Endothelial cell of umbilical vein (primary cell): ENCODE results near the gene TEF. TPM values are rescaled to one million over a fixed set of nuclear protein-coding genes. Genes with fewer than 3 reads are reported as not detected.

Experiments
- BruUV-seq: library from RNA; stranded (reverse); fragments of 400-500 nt; replicated peaks from 2 replicates; lab custom pipeline; 2021; lab: Mats Ljungman, UMichigan
- CTCF ChIA-PET: fragments of 300-600, 350-600 bp; sonication (Branson Sonifier 250); formaldehyde crosslinking; loops from one replicate; lab custom pipeline; 2021; ENCODE audit warnings: antibody characterized with exemption, inconsistent platforms; lab: Charles Lee
- POLR2A ChIA-PET: fragments of 300-600, 350-600 bp; sonication (Branson Sonifier 250); formaldehyde crosslinking; loops from one replicate; lab custom pipeline; 2021; ENCODE audit warnings: antibody characterized with exemption, inconsistent platforms; lab: Charles Lee
- DNase-seq: peaks from one replicate; pipeline ENCODE4 v3.0.0-alpha.2; 2011; ENCODE audit warnings: low read depth, low spot score
- FAIRE-seq: peaks from 2 replicates; lab custom pipeline; 2011; peaks lifted over from hg19 to GRCh38; lab: Jason Lieb, UNC
- H2AFZ ChIP-seq: 2 replicates; pipeline ENCODE4 v1.6.0; 2012; ENCODE audit warnings: low read depth, low read length, control low read depth, inconsistent platforms
- H3K27ac ChIP-seq: 2 replicates; pipeline ENCODE4 v1.5.1; 2011; ENCODE audit warnings: low read depth, mild to moderate bottlenecking, control low read depth, low read length, moderate library complexity; ENCODE audit not compliant: insufficient read depth
- H3K27me3 ChIP-seq, 2 experiments: 2 replicates each; pipeline versions ENCODE4 v1.6.0 to v1.6.1; 2011; ENCODE audit warnings: low read length in 2 of 2, mixed read lengths in 1 of 2; ENCODE audit not compliant: control insufficient read depth in 2 of 2, insufficient read depth in 2 of 2
- H3K36me3 ChIP-seq, 2 experiments: 2 replicates in 1 of 2; 3 replicates in 1 of 2; pipeline ENCODE4 v1.5.1; 2011; ENCODE audit warnings: low read length in 2 of 2, mild to moderate bottlenecking in 1 of 2, moderate library complexity in 1 of 2; ENCODE audit not compliant: control insufficient read depth in 2 of 2, insufficient read depth in 2 of 2; ENCODE audit errors: extremely low read depth in 1 of 2
- H3K4me1 ChIP-seq: 3 replicates; pipeline ENCODE4 v1.5.1; 2011; ENCODE audit warnings: mild to moderate bottlenecking, low read length; ENCODE audit not compliant: control insufficient read depth, insufficient read depth; ENCODE audit errors: extremely low read depth
- H3K4me2 ChIP-seq: 2 replicates; pipeline ENCODE4 v1.6.1; 2011; ENCODE audit warnings: low read length, control low read depth, mixed read lengths; ENCODE audit not compliant: insufficient read depth
- H3K4me3 ChIP-seq, 3 experiments: fragments of 200-600 bp in 1 of 3; sonication (generic), shearing (Covaris generic) in 1 of 3; replicated peaks in 1 of 3; 2 replicates each; pipeline ENCODE4 v1.5.1; 2011 to 2016; ENCODE audit warnings: control low read depth in 3 of 3, low read length in 3 of 3, mild to moderate bottlenecking in 2 of 3, inconsistent platforms in 1 of 3, low read depth in 1 of 3, moderate library complexity in 1 of 3; ENCODE audit not compliant: insufficient read depth in 1 of 3
- H3K79me2 ChIP-seq: 2 replicates; pipeline ENCODE4 v1.6.0; 2012; ENCODE audit warnings: low read length, inconsistent platforms; ENCODE audit not compliant: control insufficient read depth, insufficient read depth
- H3K9ac ChIP-seq: replicated peaks from 2 replicates; pipeline ENCODE3; 2011; ENCODE audit warnings: low read length, control low read depth; ENCODE audit not compliant: insufficient read depth; ENCODE audit errors: extremely low read depth
- H3K9me1 ChIP-seq: replicated peaks from 3 replicates; pipeline ENCODE4 v1.6.0; 2011; ENCODE audit warnings: mild to moderate bottlenecking, low read length; ENCODE audit not compliant: control insufficient read depth, insufficient read depth; ENCODE audit errors: extremely low read depth
- H3K9me3 ChIP-seq: replicated peaks from 2 replicates; pipeline ENCODE4 v1.5.1; 2012; ENCODE audit warnings: low read length, inconsistent platforms; ENCODE audit not compliant: control insufficient read depth, insufficient read depth
- H4K20me1 ChIP-seq: replicated peaks from 2 replicates; pipeline ENCODE3; 2011; ENCODE audit warnings: mild to moderate bottlenecking, low read length; ENCODE audit not compliant: control insufficient read depth, insufficient read depth; ENCODE audit errors: extremely low read depth
- CTCF ChIP-seq, 2 donors: IDR thresholded peaks; 1 replicate in 1 of 2; 2 replicates in 1 of 2; pipeline ENCODE4 v1.5.1; 2011; ENCODE audit warnings: low read length in 2 of 2, mild to moderate bottlenecking in 2 of 2, moderate library complexity in 2 of 2, control low read depth in 1 of 2, inconsistent platforms in 1 of 2, low read depth in 1 of 2; ENCODE audit not compliant: insufficient read depth in 1 of 2; ENCODE audit errors: extremely low read depth in 1 of 2
- EZH2 ChIP-seq: IDR thresholded peaks from 2 replicates; pipeline ENCODE4 v1.6.1; 2012; ENCODE audit warnings: borderline replicate concordance, low read depth, mild to moderate bottlenecking, moderate library complexity, low read length, inconsistent platforms; ENCODE audit not compliant: severe bottlenecking
- FOS ChIP-seq: IDR thresholded peaks from 2 replicates; pipeline ENCODE4 v1.6.1; 2011; ENCODE audit warnings: mild to moderate bottlenecking, low read length, moderate library complexity, borderline replicate concordance; ENCODE audit not compliant: insufficient read depth
- GATA2 ChIP-seq: IDR thresholded peaks from 2 replicates; pipeline ENCODE4 v1.7.0; 2011; ENCODE audit warnings: low read depth, mild to moderate bottlenecking, moderate library complexity, mixed read lengths, low read length; ENCODE audit not compliant: insufficient read length, insufficient read depth
- JUN ChIP-seq: IDR thresholded peaks from 2 replicates; pipeline ENCODE4 v1.6.1; 2011; ENCODE audit warnings: borderline replicate concordance, low read depth; ENCODE audit not compliant: insufficient read length, insufficient read depth
- MYC ChIP-seq: IDR thresholded peaks from one replicate; pipeline ENCODE4 v1.6.1; 2011; ENCODE audit warnings: mild to moderate bottlenecking, low read depth, low read length
- POLR2A ChIP-seq: IDR thresholded peaks from 2 replicates; pipeline ENCODE4 v1.6.1; 2012; ENCODE audit warnings: low read depth, mild to moderate bottlenecking, control low read depth, low read length
- POLR2AphosphoS5 ChIP-seq: IDR thresholded peaks from 2 replicates; pipeline ENCODE4 v1.6.1; 2012; ENCODE audit warnings: low read depth, mild to moderate bottlenecking, control low read depth, low read length, moderate library complexity; ENCODE audit not compliant: insufficient read depth
- dilution Hi-C: fragments of 300-500 bp; cut with MboI; formaldehyde crosslinking; loops from one replicate; pipeline ENCODE4 v1.15.0; 2019; ENCODE audit warnings: low sequenced_read_pairs; ENCODE audit not compliant: extremely low pct_ligation_motif_present
- intact Hi-C: fragments of 100-400 bp; cut with micrococcal nuclease; formaldehyde crosslinking; loops from one replicate; pipeline ENCODE4 v1.10.0; 2022
- polyA plus RNA-seq, 4 experiments: library from polyadenylated mRNA; depleted of rRNA in 3 of 4; stranded (reverse) in 3 of 4; unstranded in 1 of 4; fragments of >200 nt; gene quantifications; 2 replicates each; pipeline versions ENCODE4 v1.2.1 to v1.2.3, GENCODE V29; 2011 to 2012; ENCODE audit warnings: missing spikeins in 1 of 4
- total RNA-seq: library from RNA; stranded (reverse); gene quantifications from 2 replicates; pipeline ENCODE4 v1.2.3, GENCODE V29; 2021
- TF ChIP-seq, protein P1 (sequence below): IDR thresholded peaks from 2 replicates; pipeline ENCODE4 v1.6.1; 2011; ENCODE audit not compliant: insufficient read depth, insufficient read length

Gene TEF
- total and polyA plus RNA-seq, 2 donors (not counting 3 experiments of a cell fraction or from before 2014, with no cell fraction given) = 2.2 to 4.0 TPM

- Histone ChIP-seq H3K36me3 (peaks cover 0 to 2% of the 10 kb centered on the region in 2 experiments), H3K9me1 (no peaks in the 10 kb centered on the region), H2AFZ (no peak overlapping the region), H4K20me1 (no peaks in the 10 kb centered on the region), H3K79me2 (no peaks in the 10 kb centered on the region), H3K27me3 (no peaks in the 10 kb centered on the region), H3K4me3 (no peak overlapping the region), H3K27ac (no peak overlapping the region), H3K9ac (no peak overlapping the region), H3K4me1 (peaks cover 7% of the 10 kb centered on the region), H3K4me2 (no peak overlapping the region), H3K9me3 (no peaks in the 10 kb centered on the region)
- ChIA-PET POLR2A (interaction anchor here (0.7 kb wide), 1 partner anchor 12 kb away, joined by 11 read pairs; no protein-coding TSS in a partner anchor), CTCF (interaction anchor here (0.8 to 2.8 kb wide), 5 partner anchors 8 to 162 kb away, joined by 3 to 20 read pairs (median 5); partner anchors contain the start of gene TEF)
- DNase-seq = no peak
- dilution Hi-C loops (no loop called here), intact Hi-C loops (loop anchor here (5.0 to 10.0 kb wide), 2 partner anchors 78 to 171 kb away; partner anchors contain the start of gene RANGAP1)
- FAIRE-seq = no peak
- no peak for TF ChIP-seq POLR2AphosphoS5
- TF ChIP-seq, protein P1, sequence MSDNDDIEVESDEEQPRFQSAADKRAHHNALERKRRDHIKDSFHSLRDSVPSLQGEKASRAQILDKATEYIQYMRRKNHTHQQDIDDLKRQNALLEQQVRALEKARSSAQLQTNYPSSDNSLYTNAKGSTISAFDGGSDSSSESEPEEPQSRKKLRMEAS = no peak
- TF ChIP-seq POLR2A = no peak
- TF ChIP-seq MYC = no peak
- TF ChIP-seq CTCF (IDR thresholded peaks at IDR 0.05; ENCODE audit: extremely low read depth in 1 of 2, insufficient read depth in 1 of 2, low read depth in 1 of 2, low read length in 2 of 2) = no peak
- TF ChIP-seq GATA2 = no peak
- no peak for TF ChIP-seq FOS
- no peak for TF ChIP-seq JUN
- no peak for TF ChIP-seq EZH2
- BruUV-seq = no TSS peak
Measured at GRCh38 chr22:41365425-41365824, 16.3 kb upstream of the TEF start.
